SK-N-SH (cell line): ENCODE results near the gene TMPRSS2. TPM values are rescaled to one million over a fixed set of nuclear protein-coding genes. Genes with fewer than 3 reads are reported as not detected.
"Not testable (repeated sequence)": the region's sequence is repeated elsewhere in the genome, so short reads cannot be mapped to it uniquely, and the experiment has no call there.

ENCODE experiments used
- CTCF ChIA-PET: fragments of 300-600, 350-600 bp; formaldehyde crosslinking; extraction: SDS; loops from one replicate; lab custom pipeline; 2021; lab: Yijun Ruan, JAX
- POLR2A ChIA-PET: fragments of 350-600 bp; sonication (Branson Sonifier 250); formaldehyde crosslinking; extraction: SDS; loops from one replicate; lab custom pipeline; 2020; ENCODE audit warnings: antibody characterized with exemption, inconsistent platforms; lab: Yijun Ruan, JAX
- DNase-seq: peaks from one replicate; pipeline ENCODE4 v3.0.0; 2012
- H2AFZ ChIP-seq: fragments of 200-600 bp; sonication (generic); 2 replicates; pipeline ENCODE4 v1.8.1; 2016; ENCODE audit warnings: antibody characterized with exemption, mild to moderate bottlenecking, low read depth
- H3F3A ChIP-seq: fragments of 200-600 bp; sonication (generic); replicated peaks from 2 replicates; pipeline ENCODE3; 2016; ENCODE audit warnings: antibody characterized with exemption, mild to moderate bottlenecking; ENCODE audit not compliant: insufficient read depth
- H3K27ac ChIP-seq, 2 experiments: fragments of 200-500 bp in 1 of 2; fragments of 200-600 bp in 1 of 2; sonication (Bioruptor generic) in 1 of 2; sonication (generic), shearing (Covaris generic) in 1 of 2; 2 replicates each; pipeline versions ENCODE4 v1.5.1 to v1.6.1; 2014 to 2016; ENCODE audit warnings: low read depth in 2 of 2, inconsistent platforms in 1 of 2, low read length in 1 of 2, mild to moderate bottlenecking in 1 of 2, mixed read lengths in 1 of 2
- H3K27me3 ChIP-seq: fragments of 200-600 bp; sonication (generic), shearing (Covaris generic); 2 replicates; pipeline ENCODE4 v1.6.1; 2016; ENCODE audit warnings: mixed run types; ENCODE audit not compliant: insufficient read depth
- H3K36me3 ChIP-seq, 2 experiments: fragments of 200-500 bp in 1 of 2; fragments of 200-600 bp in 1 of 2; sonication (Bioruptor generic) in 1 of 2; sonication (generic) in 1 of 2; replicated peaks in 1 of 2; 2 replicates each; pipeline versions ENCODE3 to v1.5.1; 2014 to 2016; ENCODE audit warnings: low read length in 1 of 2, mild to moderate bottlenecking in 1 of 2; ENCODE audit not compliant: insufficient read depth in 2 of 2, control insufficient read depth in 1 of 2
- H3K4me1 ChIP-seq, 2 experiments: fragments of 200-500 bp in 1 of 2; fragments of 200-600 bp in 1 of 2; sonication (Bioruptor generic) in 1 of 2; sonication (generic), shearing (Covaris generic) in 1 of 2; 2 replicates each; pipeline versions ENCODE4 v1.5.1 to v1.6.1; 2014 to 2016; ENCODE audit warnings: low read depth in 1 of 2, low read length in 1 of 2, mixed run types in 1 of 2; ENCODE audit not compliant: insufficient read depth in 2 of 2, control insufficient read depth in 1 of 2
- H3K4me2 ChIP-seq: fragments of 200-600 bp; sonication (generic), shearing (Covaris generic); 2 replicates; pipeline ENCODE4 v1.6.1; 2017; ENCODE audit warnings: mixed run types
- H3K4me3 ChIP-seq, 2 experiments: fragments of 200-500 bp in 1 of 2; fragments of 200-600 bp in 1 of 2; sonication (Bioruptor generic) in 1 of 2; sonication (generic), shearing (Covaris generic) in 1 of 2; 2 replicates each; pipeline versions ENCODE4 v1.5.1 to v1.8.1; 2014 to 2016; ENCODE audit warnings: low read depth in 2 of 2, inconsistent platforms in 1 of 2, low read length in 1 of 2, mild to moderate bottlenecking in 1 of 2, mixed read lengths in 1 of 2, moderate library complexity in 1 of 2
- H3K79me2 ChIP-seq: fragments of 200-600 bp; sonication (generic); 2 replicates; pipeline ENCODE4 v1.8.1; 2017; ENCODE audit warnings: mild to moderate bottlenecking; ENCODE audit not compliant: insufficient read depth
- H3K9ac ChIP-seq: fragments of 200-600 bp; sonication (generic); 2 replicates; pipeline ENCODE4 v1.6.1; 2017; ENCODE audit warnings: mixed run types
- H3K9me2 ChIP-seq: fragments of 200-600 bp; sonication (generic); 2 replicates; pipeline ENCODE4 v1.6.1; 2017; ENCODE audit warnings: mixed run types
- H3K9me3 ChIP-seq: fragments of 200-600 bp; sonication (generic); 2 replicates; pipeline ENCODE4 v1.6.1; 2017; ENCODE audit warnings: mixed run types, mild to moderate bottlenecking, moderate library complexity
- H4K20me1 ChIP-seq: fragments of 200-600 bp; sonication (generic); 2 replicates; pipeline ENCODE4 v1.6.1; 2017; ENCODE audit warnings: mild to moderate bottlenecking, mixed run types; ENCODE audit not compliant: insufficient read depth
- CHD2 ChIP-seq: fragments of 150-350 bp; IDR thresholded peaks from 2 replicates; pipeline ENCODE4 v1.6.1; 2018; ENCODE audit warnings: low read length; ENCODE audit not compliant: partially characterized antibody
- ELF1 ChIP-seq: IDR thresholded peaks from 2 replicates; pipeline ENCODE4 v1.4.0; 2012
- EZH2phosphoT487 ChIP-seq: fragments of 200-600 bp; sonication (generic); IDR thresholded peaks from 2 replicates; pipeline ENCODE4 v1.6.1; 2017; ENCODE audit warnings: low read depth, mixed run types, mild to moderate bottlenecking, antibody characterized with exemption, moderate library complexity, borderline replicate concordance
- FOXM1 ChIP-seq: IDR thresholded peaks from 2 replicates; pipeline ENCODE4 v1.4.0; 2012; ENCODE audit warnings: low read depth, mild to moderate bottlenecking
- GABPA ChIP-seq: IDR thresholded peaks from 2 replicates; pipeline ENCODE4 v1.4.0; 2012; ENCODE audit warnings: low read depth, mild to moderate bottlenecking
- GATA2 ChIP-seq: sonication (generic); formaldehyde crosslinking; IDR thresholded peaks from 2 replicates; pipeline ENCODE4 v1.5.0; 2020; ENCODE audit warnings: mild to moderate bottlenecking, missing genetic modification reagents
- MXI1 ChIP-seq: IDR thresholded peaks from 2 replicates; pipeline ENCODE4 v1.6.1; 2012; ENCODE audit warnings: mild to moderate bottlenecking, low read depth, low read length, improper control_type of control experiment
- NFIC ChIP-seq: IDR thresholded peaks from 2 replicates; pipeline ENCODE4 v1.4.0; 2012; ENCODE audit warnings: borderline replicate concordance
- POLR2AphosphoS5 ChIP-seq: IDR thresholded peaks from 2 replicates; pipeline ENCODE4 v1.6.1; 2012; ENCODE audit warnings: low read depth, low read length
- RAD21 ChIP-seq: IDR thresholded peaks from 2 replicates; pipeline ENCODE4 v1.6.1; 2012; ENCODE audit warnings: mild to moderate bottlenecking, low read length
- RCOR1 ChIP-seq: fragments of 150-350 bp; IDR thresholded peaks from 2 replicates; pipeline ENCODE4 v1.6.1; 2017; ENCODE audit warnings: antibody characterized with exemption, low read length
- SMC3 ChIP-seq: IDR thresholded peaks from 2 replicates; pipeline ENCODE4 v1.6.1; 2012; ENCODE audit warnings: low read depth, low read length, improper control_type of control experiment
- TAF1 ChIP-seq: IDR thresholded peaks from 2 replicates; pipeline ENCODE4 v1.6.1; 2012; ENCODE audit warnings: low read depth, mild to moderate bottlenecking, low read length, moderate library complexity, borderline replicate concordance
- TEAD4 ChIP-seq: IDR thresholded peaks from 2 replicates; pipeline ENCODE4 v1.4.0; 2012; ENCODE audit warnings: mild to moderate bottlenecking, borderline replicate concordance; ENCODE audit not compliant: insufficient read depth
- WGBS: methylation state at CpG from one replicate; pipeline ENCODE4 v1.1.6; 2017; ENCODE audit warnings: low lambda C conversion rate; 5-methylcytosine and 5-hydroxymethylcytosine counted together
- polyA plus RNA-seq, 3 experiments: library from polyadenylated mRNA; depleted of rRNA; stranded (reverse); fragments of >200 nt; gene quantifications; 2 replicates each; pipeline ENCODE4 v1.2.3, GENCODE V29; 2012
- TF ChIP-seq, protein P1 (sequence below): IDR thresholded peaks from 2 replicates; pipeline ENCODE4; 2012
- TF ChIP-seq, protein P2 (sequence below): IDR thresholded peaks from 2 replicates; pipeline ENCODE4 v1.4.0; 2012; ENCODE audit warnings: low read depth, borderline replicate concordance
- TF ChIP-seq, protein P3 (sequence below): fragments of 150-350 bp; IDR thresholded peaks from 2 replicates; pipeline ENCODE4 v1.6.1; 2016; ENCODE audit warnings: mild to moderate bottlenecking, low read depth, low read length
- TF ChIP-seq, protein P4 (sequence below): fragments of 200-600 bp; sonication (generic); IDR thresholded peaks from 2 replicates; pipeline ENCODE4 v1.6.1; 2017; ENCODE audit warnings: antibody characterized with exemption, mild to moderate bottlenecking, moderate library complexity
- TF ChIP-seq, protein P5 (sequence below): IDR thresholded peaks from 2 replicates; pipeline ENCODE4 v1.4.0; 2012; ENCODE audit warnings: low read depth, borderline replicate concordance

Gene TMPRSS2
- polyA plus RNA-seq, 1 of the 3 experiments (the other 2 are of a cell fraction), result not detected

DNA sequence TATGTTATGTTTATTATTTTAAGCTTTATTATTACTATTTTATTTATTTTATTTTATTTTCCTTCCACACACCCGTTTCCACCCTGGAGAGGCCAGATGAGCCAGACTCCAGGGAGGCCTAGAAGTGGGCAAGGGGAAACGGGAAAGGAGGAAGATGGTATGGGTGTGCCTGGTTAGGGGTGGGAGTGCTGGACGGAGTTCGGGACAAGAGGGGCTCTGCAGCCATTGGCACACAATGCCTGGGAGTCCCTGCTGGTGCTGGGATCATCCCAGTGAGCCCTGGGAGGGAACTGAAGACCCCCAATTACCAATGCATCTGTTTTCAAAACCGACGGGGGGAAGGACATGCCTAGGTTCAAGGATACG lies 82.4 kb downstream of the TMPRSS2 start (continued):
- no peak for TF ChIP-seq RCOR1
- TF ChIP-seq NFIC, result no peak

DNA sequence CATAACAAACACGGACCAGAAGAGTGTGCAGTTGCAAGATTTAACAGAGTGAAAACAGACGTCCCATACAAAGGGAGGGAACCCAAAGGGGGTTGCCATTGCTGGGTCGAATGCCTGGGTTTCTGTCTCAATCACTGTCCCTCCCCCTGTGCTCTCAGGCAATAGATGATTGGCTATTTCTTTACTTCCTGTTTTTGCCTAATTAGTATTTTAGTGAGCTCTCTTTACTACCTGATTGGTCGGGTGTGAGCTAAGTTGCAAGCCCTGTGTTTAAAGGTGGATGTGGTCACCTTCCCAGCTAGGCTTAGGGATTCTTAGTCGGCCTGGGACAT lies 84.7 kb downstream of the TMPRSS2 start:
- H3K9ac ChIP-seq, H3K79me2 ChIP-seq, H3K4me1 ChIP-seq, H3K4me3 ChIP-seq, H3K27me3 ChIP-seq, POLR2A ChIA-PET, H4K20me1 ChIP-seq, H3K9me3 ChIP-seq, H3K36me3 ChIP-seq, H2AFZ ChIP-seq, DNase-seq, H3K4me2 ChIP-seq, H3K27ac ChIP-seq, H3F3A ChIP-seq, H3K9me2 ChIP-seq: not testable (repeated sequence)
- CTCF ChIA-PET, result interaction anchor here (1.3 kb wide), 1 partner anchor 140 kb away, joined by 5 read pairs; no protein-coding TSS in a partner anchor
- 83% methylated on average over 5 of the region's 5 CpGs for WGBS

DNA sequence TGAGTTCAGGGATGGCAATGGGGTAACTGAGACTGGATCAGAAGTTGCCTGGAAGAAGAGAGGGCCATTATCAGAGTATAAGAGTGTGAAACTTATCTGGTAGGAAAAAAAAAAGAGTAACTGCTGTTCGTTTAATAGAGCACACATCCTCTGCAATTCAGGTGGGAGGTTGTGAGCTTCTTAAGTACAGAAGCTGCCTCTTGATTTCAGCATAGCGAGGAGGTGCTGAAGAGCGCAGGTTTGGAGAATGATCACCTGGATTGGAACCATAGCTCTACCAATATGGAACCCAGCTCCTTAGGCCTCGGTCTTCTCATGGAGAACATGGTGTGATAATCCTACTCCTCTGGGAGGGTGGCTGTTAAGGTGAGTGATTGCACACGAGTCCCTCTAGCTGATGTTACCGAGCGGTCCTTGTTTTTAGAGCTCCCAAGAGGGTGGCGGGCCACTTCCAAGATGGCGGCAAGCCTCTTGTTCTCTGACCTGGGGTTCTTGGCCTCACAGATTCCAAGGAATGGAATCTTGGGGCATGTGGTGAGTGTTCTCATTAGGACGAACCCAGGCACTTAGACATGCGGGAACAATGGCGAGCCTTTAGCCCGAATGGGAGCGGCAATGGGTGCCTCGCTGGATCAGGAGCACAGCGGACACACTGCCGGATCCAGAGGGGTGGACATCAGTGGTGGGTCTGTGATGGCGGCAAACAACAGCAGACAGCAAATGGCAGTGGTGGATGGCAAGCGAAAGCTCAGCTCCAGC lies 85.2 kb downstream of the TMPRSS2 start:
- Histone ChIP-seq H3K27me3 (0 out of 2 replicates have a peak, but pooled peaks cover 3% of the 10 kb centered on the region), H3K4me2 (no peak overlapping the region), H2AFZ (no peak overlapping the region), H3K4me3 (no peak overlapping the region), H3K4me1 (peaks cover 0 to 2% of the 10 kb centered on the region in 2 experiments; a peak in 1 of 4 replicates), H3K9me3 (no peaks in the 10 kb centered on the region), H3K9ac (no peak overlapping the region), H3K9me2 (no peaks in the 10 kb centered on the region), H3F3A (peaks cover 4% of the 10 kb centered on the region), H3K79me2 (no peaks in the 10 kb centered on the region), H3K27ac (no peak overlapping the region), H3K36me3 (no peaks in the 10 kb centered on the region), H4K20me1 (no peaks in the 10 kb centered on the region)
- DNase-seq, result no peak
- POLR2A ChIA-PET, result no interaction called here
- CTCF ChIA-PET, result interaction anchor here (1.3 kb wide), 1 partner anchor 139 kb away, joined by 5 read pairs; no protein-coding TSS in a partner anchor
- 96% methylated on average over 19 of the region's 19 CpGs for WGBS
- TF ChIP-seq CHD2 (no peak), TAF1 (no peak), MXI1 (no peak), POLR2AphosphoS5 (no peak), TEAD4 (no peak), RAD21 (no peak), EZH2phosphoT487 (no peak), GABPA (no peak), SMC3 (no peak), FOXM1 (no peak), RCOR1 (no peak), GATA2 (CRISPR knock-in tag) (no peak), NFIC (no peak), ELF1 (no peak)
- TF ChIP-seq, protein P1, sequence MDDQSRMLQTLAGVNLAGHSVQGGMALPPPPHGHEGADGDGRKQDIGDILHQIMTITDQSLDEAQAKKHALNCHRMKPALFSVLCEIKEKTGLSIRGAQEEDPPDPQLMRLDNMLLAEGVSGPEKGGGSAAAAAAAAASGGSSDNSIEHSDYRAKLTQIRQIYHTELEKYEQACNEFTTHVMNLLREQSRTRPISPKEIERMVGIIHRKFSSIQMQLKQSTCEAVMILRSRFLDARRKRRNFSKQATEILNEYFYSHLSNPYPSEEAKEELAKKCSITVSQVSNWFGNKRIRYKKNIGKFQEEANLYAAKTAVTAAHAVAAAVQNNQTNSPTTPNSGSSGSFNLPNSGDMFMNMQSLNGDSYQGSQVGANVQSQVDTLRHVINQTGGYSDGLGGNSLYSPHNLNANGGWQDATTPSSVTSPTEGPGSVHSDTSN, result no peak
- TF ChIP-seq, protein P2, sequence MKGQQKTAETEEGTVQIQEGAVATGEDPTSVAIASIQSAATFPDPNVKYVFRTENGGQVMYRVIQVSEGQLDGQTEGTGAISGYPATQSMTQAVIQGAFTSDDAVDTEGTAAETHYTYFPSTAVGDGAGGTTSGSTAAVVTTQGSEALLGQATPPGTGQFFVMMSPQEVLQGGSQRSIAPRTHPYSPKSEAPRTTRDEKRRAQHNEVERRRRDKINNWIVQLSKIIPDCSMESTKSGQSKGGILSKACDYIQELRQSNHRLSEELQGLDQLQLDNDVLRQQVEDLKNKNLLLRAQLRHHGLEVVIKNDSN, result no peak
- TF ChIP-seq, protein P3, sequence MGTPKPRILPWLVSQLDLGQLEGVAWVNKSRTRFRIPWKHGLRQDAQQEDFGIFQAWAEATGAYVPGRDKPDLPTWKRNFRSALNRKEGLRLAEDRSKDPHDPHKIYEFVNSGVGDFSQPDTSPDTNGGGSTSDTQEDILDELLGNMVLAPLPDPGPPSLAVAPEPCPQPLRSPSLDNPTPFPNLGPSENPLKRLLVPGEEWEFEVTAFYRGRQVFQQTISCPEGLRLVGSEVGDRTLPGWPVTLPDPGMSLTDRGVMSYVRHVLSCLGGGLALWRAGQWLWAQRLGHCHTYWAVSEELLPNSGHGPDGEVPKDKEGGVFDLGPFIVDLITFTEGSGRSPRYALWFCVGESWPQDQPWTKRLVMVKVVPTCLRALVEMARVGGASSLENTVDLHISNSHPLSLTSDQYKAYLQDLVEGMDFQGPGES, result no peak
- TF ChIP-seq, protein P4, sequence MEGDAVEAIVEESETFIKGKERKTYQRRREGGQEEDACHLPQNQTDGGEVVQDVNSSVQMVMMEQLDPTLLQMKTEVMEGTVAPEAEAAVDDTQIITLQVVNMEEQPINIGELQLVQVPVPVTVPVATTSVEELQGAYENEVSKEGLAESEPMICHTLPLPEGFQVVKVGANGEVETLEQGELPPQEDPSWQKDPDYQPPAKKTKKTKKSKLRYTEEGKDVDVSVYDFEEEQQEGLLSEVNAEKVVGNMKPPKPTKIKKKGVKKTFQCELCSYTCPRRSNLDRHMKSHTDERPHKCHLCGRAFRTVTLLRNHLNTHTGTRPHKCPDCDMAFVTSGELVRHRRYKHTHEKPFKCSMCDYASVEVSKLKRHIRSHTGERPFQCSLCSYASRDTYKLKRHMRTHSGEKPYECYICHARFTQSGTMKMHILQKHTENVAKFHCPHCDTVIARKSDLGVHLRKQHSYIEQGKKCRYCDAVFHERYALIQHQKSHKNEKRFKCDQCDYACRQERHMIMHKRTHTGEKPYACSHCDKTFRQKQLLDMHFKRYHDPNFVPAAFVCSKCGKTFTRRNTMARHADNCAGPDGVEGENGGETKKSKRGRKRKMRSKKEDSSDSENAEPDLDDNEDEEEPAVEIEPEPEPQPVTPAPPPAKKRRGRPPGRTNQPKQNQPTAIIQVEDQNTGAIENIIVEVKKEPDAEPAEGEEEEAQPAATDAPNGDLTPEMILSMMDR, result no peak
- TF ChIP-seq, protein P5, sequence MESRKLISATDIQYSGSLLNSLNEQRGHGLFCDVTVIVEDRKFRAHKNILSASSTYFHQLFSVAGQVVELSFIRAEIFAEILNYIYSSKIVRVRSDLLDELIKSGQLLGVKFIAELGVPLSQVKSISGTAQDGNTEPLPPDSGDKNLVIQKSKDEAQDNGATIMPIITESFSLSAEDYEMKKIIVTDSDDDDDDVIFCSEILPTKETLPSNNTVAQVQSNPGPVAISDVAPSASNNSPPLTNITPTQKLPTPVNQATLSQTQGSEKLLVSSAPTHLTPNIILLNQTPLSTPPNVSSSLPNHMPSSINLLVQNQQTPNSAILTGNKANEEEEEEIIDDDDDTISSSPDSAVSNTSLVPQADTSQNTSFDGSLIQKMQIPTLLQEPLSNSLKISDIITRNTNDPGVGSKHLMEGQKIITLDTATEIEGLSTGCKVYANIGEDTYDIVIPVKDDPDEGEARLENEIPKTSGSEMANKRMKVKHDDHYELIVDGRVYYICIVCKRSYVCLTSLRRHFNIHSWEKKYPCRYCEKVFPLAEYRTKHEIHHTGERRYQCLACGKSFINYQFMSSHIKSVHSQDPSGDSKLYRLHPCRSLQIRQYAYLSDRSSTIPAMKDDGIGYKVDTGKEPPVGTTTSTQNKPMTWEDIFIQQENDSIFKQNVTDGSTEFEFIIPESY, result no peak
